HG03575 (cell line): ENCODE measurements around the gene CANT1.

Experiments used
- ATAC-seq: cut with Tn5 transposase; IDR thresholded peaks from one replicate; pipeline ENCODE4 v1.9.1; 2021; ENCODE audit not compliant: unreplicated experiment, insufficient number of reproducible peaks, low FRiP score; ENCODE audit errors: extremely low read depth

CANT1 gene

DNA sequence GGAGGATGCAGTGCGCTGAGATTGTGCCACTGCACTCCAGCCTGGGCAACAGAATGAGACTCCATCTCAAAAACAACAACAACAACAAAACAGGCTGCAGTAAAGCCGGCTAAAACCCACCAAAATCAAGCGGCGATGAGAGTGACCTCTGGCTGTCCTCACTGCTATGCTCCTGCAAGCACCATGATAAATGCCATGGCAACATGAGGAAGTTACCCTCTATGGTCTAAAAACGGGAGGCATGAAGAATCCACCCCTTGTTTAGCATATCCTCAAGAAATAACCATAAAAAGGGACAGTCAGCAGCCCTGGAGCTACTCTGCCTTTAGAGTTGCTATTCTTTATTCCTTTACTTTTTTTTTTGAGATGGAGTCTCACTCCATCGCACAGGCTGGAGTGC is 21.4 kb downstream of the CANT1 start:
- no peak for ATAC-seq

DNA sequence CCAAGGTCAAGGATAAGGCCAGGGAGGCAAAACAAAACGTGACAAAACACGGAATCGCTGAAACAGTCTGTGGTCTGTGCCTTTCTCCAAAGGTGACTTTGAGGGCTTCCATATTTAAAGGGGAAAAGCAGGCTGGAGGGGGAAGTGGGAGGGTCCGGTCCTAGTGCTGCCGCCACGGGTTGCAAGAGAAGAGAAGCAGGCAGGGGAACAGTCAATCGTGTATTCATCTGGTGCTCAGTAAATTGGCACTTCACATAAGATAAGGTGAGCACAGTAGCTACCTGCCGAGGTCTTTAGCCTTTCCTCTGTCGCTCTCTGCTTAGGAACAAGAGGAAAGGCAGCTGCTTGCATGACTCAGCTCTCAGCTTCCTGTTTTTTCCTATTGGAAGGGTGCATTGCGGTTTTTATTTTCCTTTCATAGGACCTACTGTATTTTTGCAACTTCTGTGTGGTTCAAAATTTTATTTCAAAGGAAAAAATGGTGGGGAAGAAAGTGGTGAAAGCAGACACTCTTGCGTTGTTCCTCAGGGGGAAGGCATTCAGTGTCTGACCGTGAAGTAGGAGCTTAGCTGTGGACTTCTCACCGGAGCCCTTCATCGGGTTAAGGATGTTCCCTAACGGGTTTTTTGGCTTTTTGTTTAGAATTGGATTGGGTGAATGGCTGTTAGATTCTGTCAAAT is 22.8 kb downstream of the CANT1 start:
- no peak for ATAC-seq

DNA sequence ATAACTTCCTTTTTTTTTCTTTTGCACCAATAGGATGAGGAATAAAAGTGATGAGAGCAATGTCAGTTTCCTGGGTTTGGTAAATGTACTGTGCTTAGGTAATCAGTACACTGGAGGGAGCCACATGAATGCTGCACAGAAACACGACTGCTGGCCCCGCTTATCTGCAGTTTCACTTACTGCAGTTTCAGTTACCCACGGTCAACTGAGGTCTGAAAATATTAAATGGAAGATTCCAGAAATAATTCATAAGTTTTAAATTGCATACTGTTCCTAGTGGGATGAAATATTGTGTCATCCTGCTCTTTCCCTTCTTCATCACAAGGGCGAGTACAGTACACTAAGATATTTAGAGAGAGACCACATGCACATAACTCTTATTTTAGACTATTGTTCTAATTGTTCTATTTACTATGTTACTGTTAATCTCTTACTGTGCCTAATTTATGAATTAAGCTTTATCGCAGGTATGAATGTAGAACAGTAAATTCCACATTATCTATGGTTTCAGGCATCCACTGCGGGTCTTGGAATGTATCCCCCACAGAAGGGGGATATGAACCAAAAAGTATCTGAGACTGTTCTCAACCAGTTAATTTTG is 23.4 kb downstream of the CANT1 start:
- no peak for ATAC-seq

DNA sequence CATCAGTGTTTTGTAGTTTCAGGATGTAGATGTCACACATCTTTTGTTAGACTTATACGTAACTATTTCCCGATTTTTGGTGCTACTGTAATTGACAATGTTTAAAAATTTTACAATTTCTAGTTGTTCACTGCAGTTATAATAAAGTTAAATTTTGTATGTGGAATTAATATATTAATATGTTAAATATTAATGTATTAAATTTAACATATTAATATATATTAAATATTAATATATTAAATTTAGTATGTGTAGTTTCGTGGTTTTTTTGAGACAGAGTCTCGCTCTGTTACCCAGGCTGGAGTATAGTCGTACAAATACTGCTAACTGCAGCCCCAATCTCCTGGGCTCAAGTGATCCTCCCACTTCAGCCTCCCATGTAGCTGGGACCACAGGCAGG is 24.2 kb downstream of the CANT1 start:
- no peak for ATAC-seq

DNA sequence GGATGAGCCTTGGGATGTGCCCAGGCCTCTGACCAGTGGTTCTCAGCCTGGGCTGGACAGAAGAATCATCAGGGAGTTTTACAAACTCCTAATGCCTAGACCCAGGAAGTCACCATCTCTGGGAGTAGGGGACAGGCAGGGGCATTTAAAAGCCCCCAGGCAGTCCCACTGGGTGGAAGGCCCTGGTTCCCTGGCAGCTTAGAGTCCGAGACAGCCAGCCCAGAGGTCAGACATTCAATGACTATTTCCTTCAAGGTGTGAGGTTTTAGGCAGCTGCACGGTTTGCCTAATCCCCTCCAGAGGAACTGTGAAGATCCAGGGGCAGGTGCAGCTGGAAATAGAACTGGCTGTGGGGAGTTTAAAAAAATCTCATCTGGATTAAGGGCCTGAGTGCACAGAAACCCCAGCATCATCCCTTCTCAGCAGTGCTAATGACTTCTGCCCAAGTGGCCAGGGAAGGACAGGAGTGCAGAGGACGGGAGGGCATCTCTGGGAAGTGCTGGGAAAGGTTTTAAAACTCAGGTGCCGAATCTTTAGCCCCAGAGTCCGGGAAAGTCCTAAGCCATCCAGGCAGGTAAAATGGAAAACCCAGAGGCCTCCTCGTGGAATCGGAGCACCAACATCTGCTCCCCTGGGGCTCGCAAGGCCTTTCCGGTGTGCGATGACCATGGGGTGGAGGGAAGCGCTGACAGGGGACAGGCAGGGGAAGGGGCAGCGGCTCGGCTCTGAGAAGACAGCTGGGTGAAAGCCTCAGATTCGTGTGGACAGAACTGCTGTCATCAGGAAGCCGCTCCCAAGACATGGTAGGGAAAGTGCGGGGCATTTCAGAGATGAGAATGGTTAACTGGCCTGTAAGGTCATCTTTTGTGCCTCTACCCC is 28.3 kb downstream of the CANT1 start:
- no peak for ATAC-seq

DNA sequence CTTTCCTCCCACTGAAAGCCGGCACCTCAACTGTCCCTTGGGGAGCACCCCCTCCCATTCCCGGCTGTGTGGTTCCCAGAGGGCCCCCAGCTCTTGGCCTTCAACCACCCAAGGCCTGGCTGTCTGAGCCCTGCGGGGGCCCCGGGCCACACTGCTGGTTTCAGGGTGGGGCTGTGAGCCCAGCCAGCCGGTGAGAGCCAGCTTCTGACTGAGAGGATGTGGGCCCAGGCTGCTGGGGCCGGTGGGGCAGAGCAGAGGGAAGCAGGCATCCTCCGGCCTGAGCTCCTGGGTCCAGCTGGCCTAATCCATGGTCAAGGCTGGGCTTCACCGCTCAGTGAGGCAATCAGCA is 29.0 kb downstream of the CANT1 start:
- ATAC-seq: no peak

DNA sequence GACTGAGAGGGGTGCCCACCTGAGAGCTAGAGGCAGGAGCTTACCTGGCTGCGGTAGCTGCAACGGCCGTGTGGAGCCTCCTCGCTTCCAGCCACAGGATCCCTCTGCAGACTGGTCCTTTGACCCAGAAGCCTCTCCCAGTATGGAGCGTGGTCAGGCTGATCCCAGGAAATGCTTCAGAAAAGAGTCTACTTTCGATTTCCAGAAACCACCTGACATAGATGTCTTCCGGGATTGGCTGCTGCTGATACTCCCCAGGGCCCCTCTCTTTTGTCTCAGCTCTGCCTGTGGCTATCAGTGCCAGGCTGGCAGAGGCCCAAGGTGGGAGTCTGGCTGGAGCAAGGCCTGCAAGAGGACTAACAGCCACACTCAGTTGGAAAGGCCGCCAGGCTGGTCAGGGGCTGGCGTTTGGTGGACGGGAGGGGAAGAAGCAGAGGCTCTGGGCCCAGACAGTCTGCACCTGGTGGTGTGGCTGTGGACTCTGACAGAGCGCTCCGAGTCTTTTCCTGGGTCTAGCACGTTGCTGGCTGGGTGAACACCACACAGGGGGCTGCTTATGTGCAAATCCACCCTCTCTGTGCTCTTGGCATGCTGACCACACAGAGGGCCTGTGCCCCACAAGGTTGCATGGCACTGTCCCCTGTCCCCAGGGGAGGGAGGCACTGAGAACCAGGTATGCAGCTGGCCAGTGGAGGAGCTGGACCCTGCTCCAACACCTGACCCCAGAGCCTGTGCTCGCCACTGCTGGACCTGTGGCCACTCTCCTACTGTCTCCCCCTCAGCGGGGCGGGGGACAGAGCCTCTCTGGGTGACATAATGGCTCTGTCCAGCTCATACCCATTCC is 29.6 kb downstream of the CANT1 start, which contains the start of gene LGALS3BP:
TSS of gene LGALS3BP (minus strand) at position 144 of the 844 bp plus-strand sequence. CDS start 2,732 bp downstream, outside the sequence.
- ATAC-seq: no peak

DNA sequence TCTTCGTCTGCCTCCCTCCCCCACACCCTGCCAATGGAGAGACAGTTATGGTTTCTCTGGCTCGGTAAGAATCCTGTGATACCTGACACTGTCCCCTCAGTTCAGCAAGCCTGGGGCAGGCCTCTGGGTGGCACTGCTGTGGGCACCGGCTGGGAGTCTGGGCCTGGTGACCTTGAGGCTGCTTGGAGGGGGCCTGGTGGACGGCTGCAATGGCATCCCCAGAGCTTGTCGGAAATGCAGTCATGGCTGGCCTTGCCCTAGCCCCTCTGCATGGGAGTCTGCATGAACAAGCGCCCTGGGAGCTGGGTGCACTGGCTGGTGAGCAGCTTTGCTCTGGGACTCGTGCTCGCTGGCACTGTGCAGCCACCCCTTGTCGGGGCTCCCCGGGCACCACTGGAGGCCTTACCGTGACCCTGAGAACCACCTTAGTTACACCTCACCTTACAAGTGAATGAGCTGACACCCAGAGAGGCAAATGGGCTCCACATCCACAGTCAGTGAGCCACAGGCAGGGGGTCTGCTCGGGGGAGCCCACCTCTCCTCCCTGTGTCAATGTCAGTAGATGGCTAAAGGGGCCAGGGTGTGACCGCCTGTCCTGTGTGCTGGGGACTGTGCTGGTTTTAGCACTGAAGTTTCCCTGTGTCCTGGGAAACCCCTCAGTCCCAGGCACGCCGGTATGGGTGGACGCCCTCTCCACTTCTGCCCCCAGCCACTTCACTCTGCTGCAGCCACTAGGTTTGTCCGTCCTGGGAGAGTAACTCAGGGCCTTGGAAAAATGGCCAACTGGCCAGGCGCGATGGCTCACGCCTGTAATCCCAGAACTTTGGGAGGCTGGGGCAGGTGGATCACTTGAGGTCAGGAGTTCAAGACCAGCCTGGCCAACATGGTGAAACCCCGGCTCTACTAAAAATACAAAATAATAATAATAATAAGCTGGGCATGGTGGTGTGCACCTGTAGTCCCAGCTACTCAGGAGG is 31.3 kb downstream of the CANT1 start:
- ATAC-seq: no peak

DNA sequence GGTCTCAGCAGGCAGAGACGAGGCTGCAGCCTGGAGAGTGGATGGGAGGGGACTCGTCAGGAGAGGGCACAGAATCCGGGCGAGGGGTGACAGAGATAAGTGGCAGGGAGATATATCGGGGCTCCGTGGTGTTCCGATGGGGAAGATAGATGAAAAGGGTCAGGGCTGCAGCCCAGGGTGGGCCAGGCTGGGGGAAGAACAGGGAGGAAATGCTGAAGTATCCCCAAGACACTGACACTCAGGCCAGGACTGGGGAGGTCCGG is 32.0 kb downstream of the CANT1 start:
- no peak for ATAC-seq

DNA sequence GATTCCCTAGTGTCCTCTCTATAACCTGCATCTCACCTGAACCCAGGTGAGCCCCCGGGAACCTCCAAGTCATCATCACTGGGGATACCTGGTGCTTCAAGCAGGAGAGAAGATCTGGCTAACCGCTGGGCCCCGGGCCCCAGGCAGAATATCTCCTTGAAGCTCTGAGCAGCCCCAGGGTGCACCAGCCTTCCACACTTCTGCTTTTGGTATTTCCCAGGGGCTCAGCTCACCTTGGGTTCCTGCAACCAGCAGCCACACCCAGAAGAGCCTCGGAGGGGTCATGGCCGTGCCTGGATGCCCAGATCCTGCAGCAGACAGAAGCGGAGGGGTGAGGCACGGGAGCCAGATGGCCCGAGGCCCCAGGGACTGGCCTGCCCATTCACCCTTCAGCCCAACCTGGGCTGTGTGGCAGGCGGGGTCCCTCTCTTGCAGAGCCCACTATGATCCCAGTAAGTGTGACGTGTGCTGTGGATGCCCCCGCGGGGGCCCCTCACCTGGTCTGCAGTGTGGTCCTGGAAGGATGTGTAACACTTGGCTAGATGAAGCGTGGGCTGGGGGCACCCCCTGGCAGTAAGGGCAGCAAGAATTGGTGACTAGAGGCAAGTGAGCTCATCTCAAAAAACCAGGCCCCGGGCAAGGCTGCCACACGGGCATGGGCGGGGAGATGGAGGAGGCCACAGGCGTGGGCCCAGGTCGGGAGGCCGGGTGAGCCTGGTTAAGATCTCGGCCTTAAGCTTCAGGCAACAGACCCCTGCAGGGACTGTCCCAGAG is 32.5 kb downstream of the CANT1 start:
- ATAC-seq: no peak

DNA sequence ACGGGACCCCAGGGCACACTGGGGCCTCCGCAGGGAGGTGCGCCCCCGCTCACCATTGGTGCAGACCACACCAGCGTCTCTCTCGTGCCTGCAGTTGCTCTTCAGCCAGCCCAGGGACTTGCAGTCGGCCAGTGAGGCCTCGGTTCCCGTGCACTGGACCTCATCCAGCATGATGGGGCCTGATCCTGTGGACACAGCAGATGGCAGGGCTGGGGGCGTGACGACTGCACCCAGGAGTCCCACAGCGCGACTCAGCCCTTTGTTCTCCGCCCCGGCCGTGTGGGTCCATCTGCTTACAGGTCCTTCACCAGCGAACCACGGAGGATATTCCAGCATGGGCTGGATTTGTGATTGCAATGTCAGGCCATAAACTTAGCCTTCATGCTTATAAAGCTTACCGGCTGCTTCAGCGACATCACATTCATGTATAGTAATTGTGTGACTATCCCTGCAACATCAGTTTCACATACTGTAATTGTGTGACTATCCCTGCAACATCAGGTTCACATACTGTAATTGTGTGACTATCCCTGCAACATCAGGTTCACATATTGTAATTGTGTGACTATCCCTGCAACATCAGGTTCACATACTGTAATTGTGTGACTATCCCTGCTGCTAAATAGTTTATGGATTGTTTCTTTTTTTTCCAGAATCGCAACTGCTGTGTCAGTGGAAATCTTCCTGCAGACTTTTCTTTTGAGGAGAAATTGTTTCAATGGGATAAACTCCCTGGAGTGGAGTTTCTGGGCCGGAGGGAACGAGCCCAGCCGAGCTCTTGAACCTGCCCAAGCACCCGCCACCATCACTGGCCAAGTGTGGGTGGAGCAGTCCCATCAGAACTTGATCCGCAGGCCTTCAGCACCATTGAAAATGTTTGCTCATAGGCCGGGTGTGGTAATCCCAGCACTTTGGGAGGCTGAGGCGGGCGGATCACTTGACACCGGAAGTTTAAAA is 34.7 kb downstream of the CANT1 start:
- no peak for ATAC-seq

DNA sequence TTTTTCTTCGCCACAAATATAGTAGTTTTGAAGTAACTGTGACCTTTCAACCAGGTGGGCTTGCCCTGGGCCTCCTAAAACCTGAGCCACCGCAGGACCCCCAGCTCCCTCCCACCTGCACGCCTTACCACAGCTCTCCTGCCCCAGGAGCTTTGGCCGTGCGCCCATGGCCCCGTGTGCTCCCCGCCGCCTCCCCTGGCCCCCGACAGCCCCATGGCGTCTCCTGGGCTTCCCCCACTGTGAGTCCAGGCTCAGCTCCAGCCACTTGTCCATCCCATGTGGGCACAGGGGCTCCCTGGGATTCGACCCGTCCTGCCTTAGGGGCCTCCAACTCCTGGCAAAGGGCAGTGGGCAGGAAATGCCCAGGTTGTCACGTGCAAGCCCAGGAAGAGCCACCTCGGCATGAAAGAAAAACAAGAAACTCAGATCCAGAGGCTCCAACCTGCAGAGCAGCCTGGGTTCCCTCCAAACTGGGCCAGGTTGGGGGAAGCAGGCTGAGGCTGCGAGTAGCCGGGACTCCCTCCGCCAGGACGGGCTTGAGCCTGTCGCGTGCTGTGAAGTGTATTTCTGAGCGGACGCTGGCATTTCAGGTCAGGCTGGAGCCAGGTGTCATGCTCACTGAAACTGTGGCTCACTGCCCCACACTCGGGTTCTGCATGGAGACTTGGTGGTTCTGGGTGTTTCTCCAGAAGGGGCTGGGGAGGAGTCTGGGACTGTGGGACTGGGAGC is 35.6 kb downstream of the CANT1 start:
- no peak for ATAC-seq

DNA sequence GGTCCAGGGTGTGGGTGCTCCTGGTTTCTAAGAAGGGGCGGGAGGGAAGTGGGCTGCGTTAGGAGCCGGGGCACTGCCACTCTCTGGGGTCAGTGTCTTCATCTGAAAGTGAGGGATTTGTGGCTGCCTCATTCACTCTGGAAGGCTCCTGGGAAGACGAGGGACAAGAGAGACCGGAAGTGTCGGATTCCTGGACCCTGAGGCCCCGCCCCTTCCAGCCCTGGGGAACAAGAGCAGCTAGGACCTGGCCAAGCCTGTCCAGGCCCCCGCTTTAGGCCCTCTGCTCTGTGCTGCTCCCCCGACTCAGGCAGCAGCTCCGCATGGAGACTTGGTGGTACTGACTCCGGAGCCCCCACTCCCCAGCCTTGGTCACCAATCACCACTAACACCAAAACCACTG is 36.4 kb downstream of the CANT1 start:
- no peak for ATAC-seq

DNA sequence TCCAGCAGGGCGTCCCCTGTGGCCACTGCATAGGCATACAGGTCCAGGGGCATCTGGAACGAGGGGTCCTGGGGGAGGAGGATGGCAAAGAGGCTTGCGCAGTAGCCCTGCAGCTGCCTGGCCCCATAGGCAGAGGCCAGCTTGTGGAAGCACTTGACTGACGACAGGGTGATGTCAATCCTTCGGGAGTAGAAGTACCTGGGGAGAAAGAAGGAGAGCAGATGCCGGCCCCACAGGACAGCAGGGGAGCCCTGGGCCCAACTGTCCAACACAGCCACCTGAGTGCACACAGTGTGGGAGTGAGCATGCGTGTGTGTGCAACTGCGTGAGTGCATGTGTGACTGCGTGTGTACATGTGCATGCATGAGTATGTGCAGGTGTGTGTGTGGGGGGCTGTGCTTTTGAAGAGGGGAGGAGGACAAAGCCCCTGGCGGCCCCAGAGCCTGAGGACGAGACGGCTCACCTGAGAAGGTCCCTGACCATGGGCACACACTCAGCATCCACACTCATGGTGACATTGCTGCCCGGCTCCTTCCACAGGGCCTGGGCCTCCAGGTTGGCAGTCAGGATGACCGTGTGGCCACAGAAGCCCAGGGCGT is 37.0 kb downstream of the CANT1 start:
- no peak for ATAC-seq

DNA sequence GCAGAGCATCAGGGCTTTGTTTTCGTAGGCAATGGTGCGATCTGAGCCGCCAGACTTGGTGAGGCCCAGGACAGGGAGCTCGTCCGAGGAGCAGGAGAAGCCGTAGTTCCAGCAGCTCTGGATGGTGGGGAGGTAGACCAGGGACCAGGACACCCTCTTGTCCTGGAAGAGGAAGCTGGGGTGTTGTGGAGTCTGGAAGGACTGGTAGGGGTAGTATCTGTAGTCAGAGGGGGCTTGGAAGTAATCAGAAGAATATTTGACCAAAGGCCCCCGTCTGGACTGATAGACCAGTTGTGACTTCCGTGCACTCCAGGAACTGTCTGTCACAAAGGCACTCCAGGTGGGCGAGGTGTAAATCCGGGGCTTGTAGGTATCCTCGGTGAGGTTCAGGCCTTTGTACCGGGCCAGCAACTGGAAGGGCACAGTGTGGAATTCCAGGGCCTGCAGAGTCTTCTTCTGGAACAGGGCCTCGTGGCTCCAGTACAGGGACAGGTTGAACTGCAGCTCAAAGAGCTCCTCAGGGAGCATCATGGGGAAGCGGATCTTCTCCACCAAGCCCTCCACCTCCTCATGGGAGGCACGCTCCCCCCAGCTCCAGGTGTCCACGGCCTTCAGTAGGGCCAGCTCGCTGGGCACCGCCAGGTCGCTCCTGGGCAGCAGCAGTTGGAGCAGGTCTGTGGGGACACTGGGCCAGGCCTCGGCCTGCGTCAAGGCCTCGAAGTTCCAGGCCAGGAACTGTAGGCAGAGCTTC is 37.6 kb downstream of the CANT1 start:
- ATAC-seq: no peak
